NCI-H2171 treated with DMSO at 0.1 percent for 48 hours (cell line): ENCODE results near the gene LCA5L.

Experiments
- DNase-seq: peaks from one replicate; lab custom pipeline; 2025; lab: John Stamatoyannopoulos, UW

The LCA5L gene

GRCh38 chr21:39445321-39446269, at the start of gene LCA5L:
TSS of gene LCA5L (minus strand) at chr21:39445778. CDS start at chr21:39428493, 17,285 bp downstream.
- DNase-seq = peak; percentile 76

DNA sequence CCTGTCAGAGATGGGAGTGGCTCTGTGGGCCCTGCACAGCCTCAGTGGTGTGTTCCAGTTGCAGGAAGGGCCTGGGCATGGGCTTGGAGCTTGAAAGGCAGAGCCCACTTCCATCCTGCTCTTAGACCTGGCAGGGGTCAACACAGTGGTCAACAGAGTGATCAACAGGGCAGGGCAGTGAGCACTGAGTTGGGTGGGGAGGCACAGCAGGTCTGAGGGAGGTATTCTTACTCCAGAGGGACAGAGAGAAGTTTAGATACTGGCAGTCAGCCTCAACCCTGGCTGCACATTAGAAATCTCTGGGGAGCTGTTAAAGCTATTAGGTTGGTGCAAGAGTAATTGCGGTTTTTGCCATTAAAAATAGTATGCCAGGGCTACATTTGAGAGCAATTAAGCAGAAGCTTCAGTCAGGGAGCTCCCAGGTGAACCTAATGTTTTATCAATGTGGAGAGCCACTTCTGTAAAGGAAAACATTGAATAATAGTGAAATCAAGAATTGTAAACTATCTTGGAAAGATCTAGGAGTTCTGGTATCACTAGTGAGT, 43.9 kb upstream of the LCA5L start:
- DNase-seq = peak; percentile 19

- DNase-seq = no peak
Measured at GRCh38 chr21:39484711-39485276, 39.2 kb upstream of the LCA5L start.

DNA sequence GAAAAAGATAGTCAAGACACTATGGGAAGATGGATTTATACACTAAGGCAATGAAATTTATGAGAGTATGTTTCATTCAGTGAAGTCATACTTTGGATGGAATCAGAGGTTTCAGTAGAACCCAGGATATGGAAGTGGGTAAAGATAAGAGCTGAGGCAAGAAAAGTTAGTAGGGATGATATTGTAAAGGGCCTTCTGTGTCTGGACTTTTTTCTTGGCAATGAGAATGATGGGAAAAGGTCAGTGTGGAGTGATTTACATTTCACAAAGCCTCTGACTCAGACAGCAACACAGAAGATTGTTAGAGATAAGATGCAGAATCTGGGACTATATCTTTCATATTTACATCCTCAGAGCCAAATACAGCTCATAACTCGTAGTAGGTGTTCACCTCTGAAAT, 38.3 kb upstream of the LCA5L start:
- DNase-seq = no peak

DNA sequence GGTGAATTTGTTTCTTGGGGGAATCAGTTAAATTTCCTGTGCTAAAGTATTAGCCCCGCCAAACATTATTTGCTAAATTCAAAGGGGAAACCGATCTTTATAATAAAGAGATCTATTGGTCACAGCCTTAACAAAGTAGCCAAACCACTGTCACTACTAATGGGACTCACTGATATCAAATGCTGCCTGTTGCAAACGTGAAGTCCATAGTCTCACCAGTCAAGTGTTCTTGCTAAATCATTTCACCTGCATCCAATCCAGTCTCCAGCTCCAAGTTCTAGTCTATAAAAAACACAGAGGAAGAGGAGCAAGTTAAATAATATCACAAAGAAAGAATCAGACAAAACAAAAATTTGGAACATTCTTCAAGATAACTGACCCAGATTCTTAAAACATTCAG, 36.3 kb upstream of the LCA5L start:
- DNase-seq = no peak

DNA sequence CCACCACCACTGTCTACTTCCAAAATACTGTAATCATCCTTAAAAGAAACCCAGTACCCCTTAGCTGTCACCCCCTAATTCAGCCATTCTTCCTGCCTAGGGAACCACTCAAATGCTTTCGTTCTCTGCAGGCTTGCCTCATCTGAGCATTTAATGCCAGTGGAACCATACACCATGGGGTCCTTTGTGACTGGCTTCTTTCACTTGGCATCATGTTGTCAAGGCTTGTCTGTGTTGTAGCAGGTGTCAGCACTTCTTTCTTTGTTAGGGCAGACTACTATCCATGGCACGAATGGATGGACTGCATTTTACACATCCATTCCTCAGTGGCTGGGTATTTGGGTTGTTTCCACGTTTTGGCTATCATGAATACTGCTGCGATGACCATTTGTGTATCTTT, 34.7 kb upstream of the LCA5L start:
- no peak for DNase-seq

GRCh38 chr21:39479814-39480182, 34.2 kb upstream of the LCA5L start:
- DNase-seq = no peak

DNA sequence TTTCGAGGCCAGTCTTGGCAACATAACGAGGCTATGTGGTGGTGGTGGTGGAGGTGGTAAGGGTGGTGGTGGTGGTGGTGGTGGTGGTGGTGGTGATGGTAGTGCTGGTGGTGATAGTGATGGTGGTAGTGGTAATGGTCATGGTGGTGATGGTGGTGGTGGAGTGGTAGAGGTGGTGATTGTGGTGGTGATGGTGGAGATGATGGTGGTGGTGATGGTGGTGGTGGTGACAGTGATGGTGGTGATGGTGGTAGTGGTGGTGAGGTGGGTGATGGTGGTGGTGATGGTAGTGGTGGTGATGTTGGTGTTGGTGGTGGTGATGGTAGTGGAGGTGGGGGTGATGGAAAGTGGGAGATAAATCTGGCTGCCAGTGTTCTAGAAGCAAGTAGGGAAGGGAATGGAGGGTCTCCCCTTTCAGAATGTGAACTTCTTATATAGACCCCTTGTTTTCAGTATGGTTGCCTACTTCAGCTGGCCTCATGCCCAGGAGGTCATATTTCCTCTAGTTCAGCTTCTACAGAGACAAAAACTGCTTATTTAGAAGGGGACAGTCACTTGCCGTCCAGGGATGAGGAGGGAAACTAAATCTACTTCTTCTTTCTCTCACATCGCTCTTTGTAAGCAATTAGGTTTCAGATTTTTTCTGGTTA, 33.7 kb upstream of the LCA5L start:
- no peak for DNase-seq

DNA sequence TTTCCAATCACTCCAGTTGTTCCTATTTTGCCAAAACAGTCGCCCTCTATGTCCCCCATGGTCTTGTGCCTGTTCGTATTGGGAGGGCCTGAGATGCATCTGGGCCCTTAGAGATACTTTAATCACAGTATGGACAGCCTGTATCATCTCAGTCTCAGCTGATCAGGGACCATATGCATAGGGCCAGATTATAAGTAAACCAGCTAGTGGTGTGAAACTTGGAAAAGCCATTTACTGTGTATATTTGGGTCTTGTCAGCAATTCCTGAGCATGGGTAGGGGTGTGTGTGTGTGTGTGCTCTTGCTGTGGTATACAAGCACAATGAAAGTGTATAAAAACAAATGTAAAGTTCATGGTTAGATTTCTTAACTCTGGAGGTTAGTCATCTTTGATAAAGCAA, 29.0 kb upstream of the LCA5L start:
- no peak for DNase-seq

GRCh38 chr21:39472786-39473185, 27.2 kb upstream of the LCA5L start:
- DNase-seq = no peak

DNA sequence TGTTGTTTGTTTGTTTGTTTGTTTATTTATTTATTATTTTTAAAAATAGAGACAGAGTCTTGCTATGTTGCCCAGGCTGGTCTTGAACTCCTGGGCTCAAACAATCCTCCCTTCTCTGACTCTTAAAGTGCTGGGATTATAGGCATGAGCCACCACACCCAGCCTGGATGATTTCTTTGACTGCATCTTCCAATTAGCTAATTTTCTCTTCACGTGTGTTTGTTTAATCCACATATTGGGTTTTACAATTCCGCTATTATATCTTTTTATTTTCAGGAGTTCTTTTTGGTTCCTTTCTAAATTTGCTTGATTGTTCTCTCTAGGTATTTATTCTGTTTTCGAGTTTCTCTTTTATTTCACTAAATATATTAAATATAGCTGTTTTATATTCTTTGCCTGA, 26.0 kb upstream of the LCA5L start:
- no peak for DNase-seq

GRCh38 chr21:39468559-39468958, 23.0 kb upstream of the LCA5L start:
- no peak for DNase-seq

- no peak for DNase-seq
Measured at GRCh38 chr21:39467746-39468145, 22.2 kb upstream of the LCA5L start.

- DNase-seq = no peak
Measured at GRCh38 chr21:39466584-39466983, 21.0 kb upstream of the LCA5L start.

DNA sequence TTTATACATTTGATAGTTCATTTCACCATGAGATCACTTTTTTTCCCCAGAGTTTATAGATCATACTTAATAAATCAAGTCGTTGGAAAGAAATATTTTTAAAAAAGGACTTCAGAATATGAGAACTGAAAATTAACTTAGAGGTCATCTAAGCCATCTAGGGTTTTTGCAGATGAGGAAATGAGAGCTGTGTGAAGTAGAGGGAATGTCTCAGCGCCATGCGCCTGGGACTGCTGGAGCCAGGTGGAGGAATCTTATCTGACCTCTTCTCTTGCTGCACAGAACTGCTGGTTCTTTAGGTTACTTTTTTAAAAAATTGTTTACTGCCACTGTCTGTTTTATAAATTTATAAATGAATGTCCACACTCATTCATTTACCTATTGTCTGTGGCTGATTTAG, 17.7 kb upstream of the LCA5L start:
- no peak for DNase-seq

DNA sequence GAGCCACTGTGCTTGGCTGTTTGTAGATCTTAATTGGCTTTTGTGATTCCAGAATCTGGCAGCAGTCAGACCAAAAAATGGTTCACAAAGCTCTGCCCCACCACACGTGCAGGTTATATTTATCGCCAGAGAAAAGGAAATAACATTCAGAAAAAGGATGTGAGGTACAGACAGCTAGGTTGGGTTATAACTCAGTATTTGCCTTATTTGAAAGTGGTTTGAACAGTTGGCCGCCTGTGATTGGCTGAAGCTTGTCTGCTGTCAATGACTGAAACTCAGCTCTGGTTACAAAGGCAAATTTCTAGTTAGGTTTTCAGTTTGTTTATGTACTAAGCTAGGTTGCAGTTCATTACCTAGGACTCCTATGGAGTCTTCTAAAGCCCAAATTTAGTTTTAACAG, 15.8 kb upstream of the LCA5L start:
- no peak for DNase-seq

DNA sequence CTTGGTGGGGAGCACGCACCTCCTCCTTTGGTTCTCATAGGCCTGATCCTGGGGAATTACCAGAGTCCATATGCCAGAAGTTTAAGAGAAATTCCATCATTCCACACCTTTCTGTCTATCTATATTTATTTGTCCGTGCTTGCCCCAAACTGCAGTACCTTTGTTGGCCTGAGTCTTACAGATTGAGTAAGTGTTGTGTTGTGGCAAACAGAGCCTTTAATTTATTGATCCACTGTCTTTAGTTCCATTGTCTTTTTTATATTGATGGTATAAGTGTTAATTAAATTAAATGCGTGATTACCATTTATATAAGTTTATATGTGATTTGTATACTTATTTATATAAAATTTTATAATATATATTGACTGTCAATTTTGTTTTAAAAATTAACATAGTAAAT, 11.1 kb upstream of the LCA5L start:
- DNase-seq = no peak

- DNase-seq = no peak
Measured at GRCh38 chr21:39454949-39455668, 9.5 kb upstream of the LCA5L start.

- no peak for DNase-seq
Measured at GRCh38 chr21:39453571-39454179, 8.1 kb upstream of the LCA5L start.

DNA sequence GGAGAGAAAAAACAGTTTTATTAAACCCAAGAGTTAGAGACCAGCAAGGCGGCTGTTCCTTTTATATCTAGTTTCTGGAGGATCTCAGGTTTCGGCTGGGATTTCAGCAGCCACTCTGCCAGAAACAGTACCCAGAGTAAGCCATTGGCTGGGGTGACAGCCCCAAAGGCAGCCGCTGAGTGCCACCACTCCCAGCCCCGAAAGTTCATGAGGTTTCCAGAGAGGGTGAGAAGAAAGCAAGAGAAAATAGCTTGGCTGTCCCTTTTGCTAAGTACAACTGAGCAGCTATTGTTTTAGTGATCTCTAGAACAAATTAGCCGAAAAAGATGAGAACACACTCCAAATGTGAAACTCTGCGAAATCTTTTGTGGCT, 7.4 kb upstream of the LCA5L start:
- no peak for DNase-seq

- DNase-seq = no peak
Measured at GRCh38 chr21:39452207-39452969, 6.8 kb upstream of the LCA5L start.
